Measurements from ENCODE around the gene TNFSF15.

Gene TNFSF15

GRCh38 chr9:114830546-114830945 lies 24.7 kb upstream of the TNFSF15 start:
- Mint-ChIP-seq H3K27ac (peak overlapping the region; percentile 69), H3K27me3 (no peaks in the 10 kb centered on the region), H3K4me1 (peaks cover 23% of the 10 kb centered on the region), H3K4me3 (no peak overlapping the region), H3K9me3 (peaks cover 5% of the 10 kb centered on the region), H3K36me3 (no peaks in the 10 kb centered on the region)

DNA sequence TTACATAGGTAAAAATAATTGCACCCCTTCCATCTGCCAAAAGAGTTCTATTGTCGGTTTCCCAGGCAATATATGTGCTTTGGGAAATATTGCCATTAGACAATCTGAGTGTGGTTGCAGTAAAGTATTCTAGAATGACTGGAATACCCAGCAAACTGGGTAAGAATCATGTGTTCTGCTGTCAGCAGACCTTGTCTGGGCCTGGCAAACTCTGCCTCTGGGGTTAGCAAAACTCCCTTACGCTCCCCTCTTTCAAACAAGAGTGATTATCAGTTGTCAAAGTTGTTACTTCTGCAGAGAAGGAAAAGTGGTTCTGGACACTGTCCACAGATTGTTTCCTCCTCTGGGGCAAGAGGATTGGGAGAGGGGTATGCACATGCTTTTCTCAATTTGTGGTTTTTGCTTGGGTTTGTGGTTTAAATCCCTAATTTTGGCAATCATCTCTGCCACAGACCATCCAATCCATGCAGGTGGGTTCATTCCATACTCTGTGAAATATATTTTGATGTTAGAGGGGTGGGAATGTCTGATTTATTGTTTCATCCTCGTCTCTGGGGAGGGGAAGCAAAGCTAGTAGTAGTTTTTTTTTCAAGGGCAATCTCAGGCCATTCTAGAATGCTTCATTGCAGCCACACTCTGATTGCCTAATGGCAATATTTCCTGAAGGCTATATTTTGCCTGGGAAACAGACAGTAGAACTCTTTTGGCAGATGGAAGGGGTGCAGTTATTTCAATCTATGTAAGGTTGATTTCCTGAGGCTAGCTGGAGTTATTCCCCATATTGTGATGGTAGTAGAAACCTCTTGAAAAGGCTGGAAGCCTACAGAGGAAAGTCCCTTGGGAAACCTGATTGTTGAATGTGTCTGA lies 24.0 kb upstream of the TNFSF15 start:
- peaks cover 5% of the 10 kb centered on the region for H3K9me3 Mint-ChIP-seq
- no peaks in the 10 kb centered on the region for H3K36me3 Mint-ChIP-seq
- peaks cover 19% of the 10 kb centered on the region for H3K4me1 Mint-ChIP-seq
- no peak overlapping the region for H3K27ac Mint-ChIP-seq
- H3K27me3 Mint-ChIP-seq, result no peaks in the 10 kb centered on the region
- no peak overlapping the region for H3K4me3 Mint-ChIP-seq

- H3K27me3 Mint-ChIP-seq, result no peaks in the 10 kb centered on the region
- H3K36me3 Mint-ChIP-seq, result no peaks in the 10 kb centered on the region
- peaks cover 12% of the 10 kb centered on the region for H3K4me1 Mint-ChIP-seq
- no peak overlapping the region for H3K4me3 Mint-ChIP-seq
- H3K9me3 Mint-ChIP-seq, result peaks cover 5% of the 10 kb centered on the region
- H3K27ac Mint-ChIP-seq, result no peak overlapping the region
Observed at GRCh38 chr9:114828303-114828650, 22.4 kb upstream of the TNFSF15 start.

GRCh38 chr9:114827641-114828302 lies 21.9 kb upstream of the TNFSF15 start:
- Mint-ChIP-seq H3K4me3 (no peak overlapping the region), H3K27ac (peak overlapping the region; percentile 42)

GRCh38 chr9:114826431-114826830 lies 20.6 kb upstream of the TNFSF15 start:
- peaks cover 5% of the 10 kb centered on the region for H3K9me3 Mint-ChIP-seq
- H3K27me3 Mint-ChIP-seq, result no peaks in the 10 kb centered on the region
- H3K36me3 Mint-ChIP-seq, result no peaks in the 10 kb centered on the region
- H3K4me3 Mint-ChIP-seq, result no peak overlapping the region
- no peak overlapping the region for H3K27ac Mint-ChIP-seq
- peaks cover 23% of the 10 kb centered on the region for H3K4me1 Mint-ChIP-seq

More at GRCh38 chr9:114827641-114828302, 21.9 kb upstream of the TNFSF15 start:
- Mint-ChIP-seq H3K9me3 (peaks cover 5% of the 10 kb centered on the region), H3K36me3 (no peaks in the 10 kb centered on the region), H3K27me3 (no peaks in the 10 kb centered on the region), H3K4me1 (peaks cover 14% of the 10 kb centered on the region)

DNA sequence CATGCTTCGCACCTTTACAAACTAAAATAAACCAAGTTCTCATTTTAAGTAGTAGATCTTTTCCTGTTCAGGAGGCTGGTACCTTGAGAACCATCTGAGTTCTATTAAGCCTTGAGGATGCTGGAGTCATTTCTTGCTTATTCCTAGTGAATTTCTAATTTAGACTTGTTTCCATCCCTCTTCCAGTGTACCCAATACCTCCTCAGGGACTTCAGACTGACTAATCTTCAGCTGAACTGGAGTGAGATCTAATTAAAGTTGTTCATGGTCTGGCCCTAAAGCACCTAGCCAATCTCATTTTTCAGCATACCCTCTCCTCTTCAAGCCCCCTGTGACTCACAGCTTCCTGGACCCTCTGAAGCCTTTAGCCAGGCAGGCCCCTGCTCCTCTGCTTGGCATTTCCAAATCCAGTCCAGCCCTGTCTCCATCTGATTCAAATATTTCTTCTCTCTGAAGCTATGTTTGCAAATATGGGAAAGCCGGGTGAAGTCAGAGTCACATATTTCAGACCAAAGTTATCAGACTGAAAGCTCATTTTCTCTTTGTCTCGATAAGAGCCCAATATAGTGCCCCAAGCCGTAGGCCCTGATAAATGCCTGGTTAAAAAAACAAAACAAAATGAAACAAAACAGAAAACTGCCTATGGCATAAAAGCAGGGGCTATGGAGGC lies 19.4 kb upstream of the TNFSF15 start:
- Mint-ChIP-seq H3K4me1 (peaks cover 23% of the 10 kb centered on the region), H3K27ac (no peak overlapping the region), H3K27me3 (no peaks in the 10 kb centered on the region)

DNA sequence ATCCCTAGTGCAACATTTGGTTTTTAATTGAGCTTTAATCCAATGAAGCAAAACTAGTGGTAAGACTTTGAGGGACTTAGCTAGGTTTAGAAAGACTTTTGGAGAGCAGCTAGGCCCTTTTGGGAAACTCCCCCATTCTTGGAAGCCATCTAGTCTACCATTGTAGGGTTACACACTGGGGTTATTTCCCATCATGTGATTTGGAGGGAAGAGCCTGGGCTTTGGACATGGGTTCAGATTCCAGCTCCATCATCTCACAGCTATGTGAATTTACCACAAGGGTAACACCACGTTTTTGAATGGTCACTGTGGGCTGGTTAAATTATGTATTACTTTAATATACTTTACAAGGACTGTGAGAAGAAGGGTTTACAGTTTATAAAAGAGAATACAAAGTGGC lies 18.3 kb upstream of the TNFSF15 start:
- Mint-ChIP-seq H3K4me1 (peaks cover 23% of the 10 kb centered on the region), H3K27me3 (no peaks in the 10 kb centered on the region), H3K4me3 (no peak overlapping the region), H3K27ac (no peak overlapping the region), H3K9me3 (peaks cover 5% of the 10 kb centered on the region), H3K36me3 (no peaks in the 10 kb centered on the region)

More for the DNA sequence above, 19.4 kb upstream of the TNFSF15 start:
- Mint-ChIP-seq H3K4me3 (no peak overlapping the region), H3K9me3 (peaks cover 5% of the 10 kb centered on the region), H3K36me3 (no peaks in the 10 kb centered on the region)

DNA sequence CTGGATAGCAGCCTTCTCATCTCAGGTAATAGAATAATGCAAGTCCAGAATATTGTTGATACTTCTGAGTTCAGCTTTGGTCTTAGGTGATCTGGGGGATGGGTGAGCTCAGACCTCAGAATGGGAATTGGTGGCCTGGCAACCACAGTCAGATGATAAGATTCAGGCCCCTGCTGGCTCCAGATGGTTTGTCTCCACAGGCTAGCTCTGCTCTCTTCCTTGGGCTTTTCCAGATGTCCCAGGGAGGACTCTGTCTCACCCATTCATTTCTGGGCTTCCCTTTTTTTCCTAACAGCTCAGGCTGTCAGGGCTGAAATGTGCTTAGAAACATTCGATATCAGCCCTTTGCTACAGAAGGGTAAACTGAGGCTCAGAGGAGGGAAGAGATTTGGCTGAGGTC lies 17.6 kb upstream of the TNFSF15 start:
- H3K27me3 Mint-ChIP-seq, result no peaks in the 10 kb centered on the region
- H3K4me3 Mint-ChIP-seq, result no peak overlapping the region
- H3K36me3 Mint-ChIP-seq, result no peaks in the 10 kb centered on the region
- H3K27ac Mint-ChIP-seq, result no peak overlapping the region
- H3K9me3 Mint-ChIP-seq, result peaks cover 5% of the 10 kb centered on the region
- peaks cover 23% of the 10 kb centered on the region for H3K4me1 Mint-ChIP-seq

DNA sequence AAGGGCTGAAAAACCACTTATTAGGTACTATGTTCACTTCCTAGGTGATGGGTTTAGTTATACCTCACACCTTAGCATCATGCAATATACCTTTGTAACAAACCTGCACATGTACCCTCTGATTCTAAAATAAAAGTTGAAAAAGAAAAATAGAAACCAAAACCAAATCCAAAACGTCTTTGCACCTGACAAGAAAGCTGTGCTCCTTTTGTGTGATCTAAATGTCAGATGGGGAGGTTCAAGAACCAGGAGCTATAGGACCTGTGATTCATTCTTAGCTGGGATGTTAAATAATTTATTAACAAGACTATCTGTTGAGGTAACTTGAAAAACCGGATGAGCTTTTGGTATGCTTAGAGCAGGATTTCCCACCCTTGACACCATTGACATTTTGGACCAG lies 16.9 kb upstream of the TNFSF15 start:
- no peak overlapping the region for H3K4me3 Mint-ChIP-seq
- H3K4me1 Mint-ChIP-seq, result peaks cover 20% of the 10 kb centered on the region
- no peak overlapping the region for H3K27ac Mint-ChIP-seq
- H3K36me3 Mint-ChIP-seq, result no peaks in the 10 kb centered on the region
- peaks cover 1% of the 10 kb centered on the region for H3K9me3 Mint-ChIP-seq
- H3K27me3 Mint-ChIP-seq, result no peaks in the 10 kb centered on the region

GRCh38 chr9:114820776-114821501 lies 15.1 kb upstream of the TNFSF15 start:
- H3K4me3 Mint-ChIP-seq, result no peak overlapping the region
- H3K4me1 Mint-ChIP-seq, result peaks cover 19% of the 10 kb centered on the region
- no peaks in the 10 kb centered on the region for H3K36me3 Mint-ChIP-seq
- no peak overlapping the region for H3K27ac Mint-ChIP-seq
- no peaks in the 10 kb centered on the region for H3K27me3 Mint-ChIP-seq
- no peaks in the 10 kb centered on the region for H3K9me3 Mint-ChIP-seq

- Mint-ChIP-seq H3K27me3 (no peaks in the 10 kb centered on the region), H3K27ac (no peak overlapping the region), H3K9me3 (no peaks in the 10 kb centered on the region), H3K36me3 (peaks cover 3% of the 10 kb centered on the region), H3K4me3 (no peak overlapping the region), H3K4me1 (peaks cover 29% of the 10 kb centered on the region)
Observed at GRCh38 chr9:114818178-114818577, 12.3 kb upstream of the TNFSF15 start.

- H3K36me3 Mint-ChIP-seq, result peaks cover 3% of the 10 kb centered on the region
- H3K4me3 Mint-ChIP-seq, result no peak overlapping the region
- H3K27ac Mint-ChIP-seq, result peak overlapping the region; percentile 44
- no peaks in the 10 kb centered on the region for H3K27me3 Mint-ChIP-seq
- H3K9me3 Mint-ChIP-seq, result no peaks in the 10 kb centered on the region
- peaks cover 19% of the 10 kb centered on the region for H3K4me1 Mint-ChIP-seq
Observed at GRCh38 chr9:114813717-114814418, 8.0 kb upstream of the TNFSF15 start.

GRCh38 chr9:114811966-114812636 lies 6.3 kb upstream of the TNFSF15 start:
- Mint-ChIP-seq H3K9me3 (no peaks in the 10 kb centered on the region), H3K4me1 (peaks cover 27% of the 10 kb centered on the region), H3K27ac (no peak overlapping the region), H3K36me3 (peaks cover 3% of the 10 kb centered on the region), H3K27me3 (no peaks in the 10 kb centered on the region), H3K4me3 (no peak overlapping the region)

- no peak overlapping the region for H3K4me3 Mint-ChIP-seq
- H3K9me3 Mint-ChIP-seq, result no peaks in the 10 kb centered on the region
- H3K36me3 Mint-ChIP-seq, result peaks cover 3% of the 10 kb centered on the region
- H3K27me3 Mint-ChIP-seq, result no peaks in the 10 kb centered on the region
- H3K27ac Mint-ChIP-seq, result peak overlapping the region; percentile 8
- peaks cover 33% of the 10 kb centered on the region for H3K4me1 Mint-ChIP-seq
Observed at GRCh38 chr9:114811301-114811700, 5.5 kb upstream of the TNFSF15 start.
